COR-L47 (cell line): ENCODE results near the gene SEC11A.
"Not testable (repeated sequence)": the region's sequence is repeated elsewhere in the genome, so short reads cannot be mapped to it uniquely, and the experiment has no call there.

Source experiments
- DNase-seq: peaks from one replicate; lab custom pipeline; 2025; lab: John Stamatoyannopoulos, UW

Gene SEC11A

DNA sequence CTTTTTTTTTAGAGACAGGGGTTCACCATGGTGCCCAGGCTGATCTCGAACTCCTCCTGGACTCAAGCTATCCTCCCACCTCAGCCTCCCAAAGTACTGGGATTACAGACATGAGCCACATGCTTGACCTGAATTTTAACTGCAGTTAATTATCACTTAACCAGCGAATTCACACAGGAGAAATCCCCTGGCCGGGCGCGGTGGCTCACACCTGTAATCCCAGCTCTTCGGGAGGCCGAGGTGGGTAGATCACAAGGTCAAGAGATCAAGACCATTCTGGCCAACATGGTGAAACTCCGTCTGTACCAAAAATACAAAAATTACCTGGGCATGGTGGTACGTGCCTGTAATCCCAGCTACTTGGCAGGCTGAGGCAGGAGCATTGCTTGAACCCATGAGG, 74.1 kb downstream of the SEC11A start:
- DNase-seq = not testable (repeated sequence)

DNA sequence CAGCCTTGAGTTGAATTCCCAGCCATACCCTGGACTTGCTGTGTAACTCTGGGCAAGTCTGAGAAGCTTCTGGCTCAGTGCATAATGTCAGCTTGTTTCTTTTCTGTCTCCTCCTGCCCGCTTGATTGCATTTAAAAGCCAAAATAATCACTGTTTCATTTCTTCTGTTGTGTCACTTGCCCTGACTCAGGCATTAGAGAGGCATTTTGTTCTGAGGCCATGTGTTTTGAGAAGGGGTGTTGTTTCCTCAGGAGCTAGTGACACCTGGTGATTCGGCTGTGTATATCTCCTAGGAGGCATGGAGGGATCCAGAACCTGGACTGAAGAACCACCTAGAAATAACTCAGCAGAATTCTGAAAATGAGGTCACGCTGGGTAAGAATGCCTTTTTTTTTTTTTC, 77.8 kb downstream of the SEC11A start:
- peak; percentile 10 for DNase-seq

DNA sequence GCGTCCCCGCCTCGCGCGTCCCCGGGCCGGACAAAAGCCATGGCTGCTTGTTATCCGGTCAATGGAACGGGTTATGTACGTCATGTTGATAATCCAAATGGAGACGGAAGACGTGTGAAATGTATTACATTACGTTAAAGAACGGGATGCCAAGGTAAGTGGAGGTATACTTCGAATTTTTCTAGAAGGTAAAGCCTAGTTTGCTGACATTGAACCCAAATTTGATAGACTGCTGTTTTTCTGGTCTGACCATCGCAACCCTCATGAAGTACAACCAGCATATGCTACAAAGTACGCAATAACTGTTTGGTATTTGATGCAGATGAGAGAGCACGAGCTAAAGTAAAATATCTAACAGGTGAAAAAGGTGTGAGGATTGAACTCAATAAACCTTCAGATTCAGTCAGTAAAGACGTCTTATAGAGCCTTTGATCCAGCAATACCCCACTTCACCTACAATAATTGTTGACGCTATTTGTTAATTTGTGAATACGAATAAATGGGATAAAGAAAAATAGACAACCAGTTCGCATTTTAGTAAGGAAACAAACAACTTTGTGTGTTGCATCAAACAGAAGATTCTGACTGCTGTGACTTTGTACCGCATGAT, 81.6 kb downstream of the SEC11A start:
- DNase-seq = no peak

DNA sequence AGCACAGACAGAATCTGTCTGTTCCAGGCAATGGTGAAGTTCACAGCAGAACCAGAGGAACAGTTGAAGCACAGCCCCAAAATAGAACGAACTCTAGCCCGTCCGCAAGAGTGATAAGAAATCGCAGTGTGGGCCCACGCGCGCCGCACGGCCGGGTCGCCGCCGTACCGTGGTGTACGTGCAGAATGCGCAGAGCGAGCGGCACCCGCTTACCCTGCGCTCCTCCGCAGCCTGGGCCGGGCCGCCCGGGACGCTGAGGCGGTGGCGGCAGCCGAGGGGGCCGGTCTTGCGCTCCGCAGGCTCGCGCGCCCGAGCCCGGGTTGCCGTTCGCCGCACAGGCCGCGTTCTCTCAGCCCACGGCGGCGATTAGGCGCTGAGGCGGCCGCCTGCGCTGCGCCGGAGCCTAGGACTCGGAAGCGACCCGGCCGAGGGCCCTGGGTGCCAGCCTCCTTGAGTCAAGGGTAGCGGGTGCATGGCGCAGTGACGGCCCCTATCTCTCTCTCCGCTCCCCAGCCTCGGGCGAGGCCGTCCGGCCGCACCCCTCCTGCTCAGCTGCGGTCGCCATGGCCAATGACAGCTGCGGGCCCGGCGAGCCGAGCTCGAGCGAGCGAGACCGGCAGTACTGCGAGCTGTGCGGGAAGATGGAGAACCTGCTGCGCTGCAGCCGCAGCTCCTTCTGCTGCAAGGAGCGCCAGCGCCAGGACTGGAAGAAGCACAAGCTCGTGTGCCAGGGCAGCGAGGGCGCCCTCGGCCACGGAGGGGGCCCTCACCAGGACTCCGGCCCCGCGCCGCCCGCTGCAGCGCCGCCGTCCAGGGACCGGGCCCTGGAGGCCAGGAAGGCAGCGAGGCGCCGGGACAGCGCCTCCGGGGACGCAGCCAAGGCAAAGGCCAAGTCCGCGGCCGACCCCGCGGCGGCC, 82.4 kb downstream of the SEC11A start:
- peak; percentile 41 for DNase-seq

DNA sequence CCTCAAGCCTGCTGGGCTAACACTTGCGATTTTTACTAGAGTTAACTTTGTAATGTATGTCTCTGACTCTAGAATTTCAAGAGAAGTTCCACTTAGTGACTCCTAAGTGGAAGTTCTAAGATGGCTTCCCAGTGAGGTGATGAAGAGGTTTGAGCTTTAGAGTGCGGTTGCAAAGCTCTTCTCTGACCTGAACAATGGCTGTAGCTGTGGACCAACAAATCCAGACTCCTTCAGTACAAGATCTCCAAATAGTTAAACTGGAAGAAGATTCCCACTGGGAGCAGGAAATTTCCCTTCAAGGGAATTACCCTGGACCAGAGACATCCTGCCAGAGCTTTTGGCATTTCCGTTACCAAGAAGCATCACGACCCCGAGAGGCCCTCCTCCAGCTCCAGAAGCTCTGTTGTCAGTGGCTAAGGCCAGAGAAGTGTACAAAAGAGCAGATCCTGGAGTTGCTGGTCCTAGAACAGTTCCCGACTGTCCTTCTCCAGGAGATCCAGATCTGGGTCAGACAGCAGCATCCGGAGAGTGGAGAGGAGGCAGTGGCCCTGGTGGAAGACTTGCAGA, 84.2 kb downstream of the SEC11A start:
- DNase-seq = no peak

DNA sequence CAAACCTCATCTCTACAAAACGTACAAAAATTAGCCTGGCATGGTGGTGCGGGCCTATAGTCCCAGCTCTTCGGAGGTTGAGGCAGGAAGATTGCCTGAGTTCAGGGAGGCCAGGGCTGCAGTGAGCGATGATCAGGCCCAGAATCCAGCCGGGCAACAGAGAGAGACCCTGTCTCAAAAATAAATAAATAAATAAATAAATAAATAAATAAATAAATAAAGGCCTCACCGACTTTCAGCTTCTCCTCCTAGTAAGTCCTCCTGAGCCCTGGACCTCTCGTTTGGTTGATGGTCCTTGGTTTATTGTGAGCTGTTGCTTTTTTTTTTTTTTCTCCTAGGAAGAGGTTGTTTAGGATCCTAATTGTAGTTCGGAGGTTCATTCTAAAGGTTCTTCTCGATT, 86.9 kb downstream of the SEC11A start:
- no peak for DNase-seq

DNA sequence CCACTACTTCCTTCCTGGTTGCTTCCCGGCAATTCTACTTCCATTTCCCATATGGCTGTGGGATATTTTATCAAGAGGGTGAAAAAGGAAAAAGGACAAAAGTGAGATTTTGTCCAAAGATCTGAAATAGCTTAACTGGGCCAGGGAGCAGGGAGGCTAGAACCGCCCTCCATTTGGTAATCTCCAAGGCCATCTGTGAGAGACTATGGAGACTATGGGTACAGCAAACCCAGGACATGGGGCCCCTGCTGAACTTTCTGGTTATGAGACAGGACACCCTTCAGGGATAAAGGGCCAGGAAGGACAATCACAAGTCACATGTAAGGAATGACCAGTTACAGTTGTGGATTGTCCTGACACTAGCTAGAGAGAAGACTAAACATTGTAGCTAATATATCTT, 90.8 kb downstream of the SEC11A start:
- no peak for DNase-seq

DNA sequence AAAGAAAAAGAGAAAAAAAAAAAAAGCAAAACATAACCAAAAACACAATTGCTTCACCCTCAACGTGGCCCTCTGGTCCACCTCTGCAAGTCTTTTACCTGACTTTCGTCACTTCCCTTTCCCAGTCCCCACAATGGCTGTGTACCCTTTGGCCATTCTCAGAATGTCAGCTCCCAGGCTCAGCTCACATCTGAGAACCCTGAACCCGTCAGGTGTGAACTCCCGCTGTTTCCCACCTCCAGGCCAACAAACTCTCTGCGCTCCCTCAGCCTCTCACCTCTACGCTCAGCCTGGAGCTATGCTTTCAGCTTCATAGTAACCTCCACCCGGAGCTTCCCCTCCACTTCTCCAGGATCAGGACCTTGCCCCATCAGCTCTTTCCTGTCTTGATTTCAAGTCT, 91.6 kb downstream of the SEC11A start:
- no peak for DNase-seq

DNA sequence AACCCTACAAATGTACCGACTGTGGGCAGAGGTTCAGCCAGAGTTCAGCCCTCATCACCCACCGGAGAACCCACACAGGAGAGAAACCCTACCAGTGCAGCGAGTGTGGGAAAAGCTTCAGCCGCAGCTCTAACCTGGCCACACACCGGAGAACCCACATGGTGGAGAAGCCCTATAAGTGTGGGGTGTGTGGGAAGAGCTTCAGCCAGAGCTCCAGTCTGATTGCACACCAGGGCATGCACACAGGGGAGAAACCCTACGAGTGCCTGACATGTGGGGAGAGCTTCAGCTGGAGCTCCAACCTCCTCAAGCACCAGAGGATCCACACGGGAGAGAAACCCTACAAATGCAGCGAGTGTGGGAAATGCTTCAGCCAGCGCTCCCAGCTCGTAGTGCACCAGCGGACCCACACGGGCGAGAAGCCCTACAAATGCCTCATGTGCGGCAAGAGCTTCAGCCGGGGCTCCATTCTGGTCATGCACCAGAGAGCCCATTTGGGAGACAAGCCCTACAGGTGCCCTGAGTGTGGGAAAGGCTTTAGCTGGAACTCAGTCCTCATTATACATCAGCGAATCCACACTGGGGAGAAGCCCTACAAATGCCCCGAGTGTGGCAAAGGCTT, 94.5 kb downstream of the SEC11A start:
- no peak for DNase-seq

DNA sequence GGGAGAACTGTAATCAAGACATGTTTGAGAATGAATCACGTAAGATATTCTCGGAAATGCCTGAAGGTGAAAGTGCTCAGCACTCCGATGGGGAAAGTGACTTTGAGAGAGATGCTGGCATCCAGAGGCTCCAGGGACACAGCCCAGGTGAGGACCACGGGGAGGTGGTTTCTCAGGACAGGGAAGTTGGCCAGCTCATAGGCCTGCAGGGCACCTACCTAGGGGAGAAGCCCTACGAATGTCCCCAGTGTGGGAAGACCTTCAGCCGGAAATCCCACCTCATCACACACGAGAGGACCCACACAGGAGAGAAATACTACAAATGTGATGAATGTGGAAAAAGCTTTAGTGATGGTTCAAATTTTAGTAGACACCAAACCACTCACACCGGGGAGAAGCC, 95.3 kb downstream of the SEC11A start:
- DNase-seq = no peak
